ENCODE measurements around the gene NHEJ1.

The NHEJ1 gene

DNA sequence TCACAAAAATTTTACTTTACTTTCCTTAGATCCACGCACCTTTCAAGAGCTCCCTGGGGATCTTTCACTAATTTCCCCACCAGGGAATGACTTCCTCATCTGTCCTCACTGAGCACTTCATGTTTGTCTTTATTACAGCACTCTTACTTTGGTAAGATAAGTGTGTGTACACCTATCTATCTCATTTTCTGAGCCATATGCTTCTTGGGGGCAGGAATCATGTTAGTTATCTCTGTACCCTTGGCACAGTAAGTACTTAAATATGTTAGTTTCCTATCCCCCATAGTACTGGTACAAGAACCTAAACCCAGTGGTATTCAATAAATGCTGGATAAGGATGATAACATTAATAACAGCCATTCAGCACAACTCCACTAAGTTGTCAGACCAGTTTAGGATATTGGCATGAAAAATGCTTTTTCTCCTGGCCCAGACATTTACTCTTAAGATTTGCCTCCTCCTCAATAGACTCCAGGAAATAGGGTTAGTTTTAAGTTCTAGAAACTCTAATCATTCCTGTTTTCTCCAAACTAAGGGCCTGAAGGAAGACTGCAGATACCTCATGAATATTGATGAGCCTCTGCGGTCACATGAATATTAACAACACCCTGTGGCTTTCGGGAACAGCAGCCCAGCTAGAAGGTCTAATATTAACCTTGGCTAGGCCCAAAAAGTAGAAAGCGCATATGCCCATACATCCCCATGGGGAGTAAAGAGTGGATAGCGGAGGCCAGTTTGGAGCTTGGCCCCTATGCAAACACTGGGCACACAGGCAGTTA is 38.2 kb downstream of the NHEJ1 start:
- DNase-seq = no peak

DNA sequence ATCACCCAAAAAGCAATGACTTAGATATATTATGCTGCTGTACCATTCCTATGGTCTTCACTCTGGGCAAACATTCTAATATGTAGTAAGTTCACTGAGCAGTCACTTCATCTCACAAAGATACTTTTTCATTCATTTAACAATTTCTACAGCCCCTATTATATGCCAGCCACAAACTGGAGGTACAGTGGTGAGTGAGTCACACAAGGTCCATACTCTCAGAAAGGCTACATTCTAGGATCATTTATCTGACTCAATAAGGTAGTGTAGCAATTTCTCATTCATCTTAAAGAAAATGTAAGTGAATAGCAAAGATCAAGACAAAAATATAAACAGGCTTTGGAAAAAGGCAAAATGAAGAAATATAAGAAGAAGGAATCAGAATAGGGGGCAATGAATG is 40.5 kb downstream of the NHEJ1 start:
- no peak for DNase-seq

DNA sequence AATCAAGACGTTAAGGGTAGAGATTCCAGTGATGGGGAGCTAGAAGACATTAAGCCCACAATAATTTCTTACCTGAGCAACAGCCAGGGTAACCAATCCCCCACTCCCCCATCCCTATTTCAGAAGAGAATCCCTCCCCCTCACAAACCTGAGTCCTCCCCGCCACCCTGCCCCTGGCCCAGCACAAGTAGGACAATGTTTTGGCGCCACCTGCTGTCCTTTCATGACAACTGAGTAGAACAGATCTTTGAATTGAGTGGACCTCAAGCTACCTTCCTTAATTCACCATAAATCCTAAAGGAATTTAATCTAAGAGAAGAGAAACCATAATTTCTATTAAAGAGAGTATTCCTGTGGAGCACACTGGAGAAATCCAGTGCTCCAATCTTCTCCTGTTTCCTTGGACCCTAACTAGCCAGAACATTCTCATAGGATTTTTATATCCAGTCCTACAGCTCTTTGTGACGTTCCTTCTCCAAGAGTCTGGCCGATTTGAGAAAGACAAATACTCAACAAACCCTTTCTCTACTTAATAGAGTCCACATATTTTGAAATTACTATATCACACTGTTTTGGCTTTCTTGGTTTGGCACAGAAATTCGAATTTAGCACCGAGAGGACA is 41.1 kb downstream of the NHEJ1 start:
- DNase-seq = peak; percentile 53

DNA sequence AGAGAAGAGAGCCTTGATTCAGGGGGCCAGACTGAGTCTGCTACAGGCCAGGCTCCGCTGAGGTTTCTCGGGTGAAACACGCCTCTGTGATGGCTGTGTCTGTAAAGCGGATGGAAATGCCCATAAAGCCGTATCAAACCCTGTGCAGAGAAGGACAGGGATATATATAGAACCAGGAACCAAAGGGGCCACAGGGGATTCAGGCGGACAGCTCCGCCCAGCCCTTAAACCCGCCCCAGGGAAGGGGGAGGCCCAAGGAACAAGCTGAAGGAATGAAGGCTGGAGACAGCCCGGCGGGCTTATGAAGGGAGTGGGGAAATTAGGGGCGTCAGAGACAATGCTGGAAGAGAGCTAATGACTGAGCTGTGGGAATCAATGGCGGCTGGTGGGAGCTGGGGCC is 42.1 kb downstream of the NHEJ1 start:
- no peak for DNase-seq

DNA sequence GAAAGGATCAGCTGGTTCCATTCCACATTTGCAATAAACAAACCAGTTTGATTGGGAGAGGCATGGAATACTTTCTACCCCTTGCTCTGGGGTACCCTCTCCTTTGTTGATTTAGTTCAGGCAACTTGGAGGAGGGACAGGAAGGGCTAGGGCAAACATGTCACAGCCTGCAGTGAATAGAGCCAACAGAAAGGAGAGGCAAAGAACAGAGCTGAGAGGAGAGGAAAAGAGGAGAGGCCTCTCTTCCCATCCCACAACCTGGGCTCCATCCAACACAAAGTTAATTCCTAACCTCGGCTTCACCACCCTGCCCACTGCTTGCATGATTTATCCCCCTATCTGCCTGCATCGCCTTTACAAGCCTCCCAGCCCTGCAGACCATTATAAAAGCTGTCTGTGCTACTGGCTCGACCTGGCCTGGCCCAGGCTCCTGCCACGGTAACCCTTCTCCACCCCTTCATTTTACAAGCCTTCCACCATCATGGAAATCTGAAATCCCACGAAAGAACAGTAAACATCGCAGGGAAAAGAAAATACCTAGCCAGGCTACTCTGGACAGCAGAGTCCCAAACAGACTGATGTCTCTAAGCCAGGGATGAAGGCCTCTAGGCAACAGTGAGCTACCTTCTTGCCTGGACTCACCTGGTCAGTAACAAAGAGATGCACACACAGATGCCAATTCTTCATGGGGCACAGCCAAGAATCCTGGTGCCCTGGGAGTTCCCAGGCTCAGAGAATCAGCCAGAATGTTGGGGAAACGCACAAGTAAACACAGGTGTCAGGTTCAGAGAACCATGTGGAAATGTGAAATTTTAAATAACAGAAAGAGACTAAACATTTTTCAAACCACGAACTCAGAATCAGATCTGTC is 43.6 kb downstream of the NHEJ1 start:
- DNase-seq = no peak

DNA sequence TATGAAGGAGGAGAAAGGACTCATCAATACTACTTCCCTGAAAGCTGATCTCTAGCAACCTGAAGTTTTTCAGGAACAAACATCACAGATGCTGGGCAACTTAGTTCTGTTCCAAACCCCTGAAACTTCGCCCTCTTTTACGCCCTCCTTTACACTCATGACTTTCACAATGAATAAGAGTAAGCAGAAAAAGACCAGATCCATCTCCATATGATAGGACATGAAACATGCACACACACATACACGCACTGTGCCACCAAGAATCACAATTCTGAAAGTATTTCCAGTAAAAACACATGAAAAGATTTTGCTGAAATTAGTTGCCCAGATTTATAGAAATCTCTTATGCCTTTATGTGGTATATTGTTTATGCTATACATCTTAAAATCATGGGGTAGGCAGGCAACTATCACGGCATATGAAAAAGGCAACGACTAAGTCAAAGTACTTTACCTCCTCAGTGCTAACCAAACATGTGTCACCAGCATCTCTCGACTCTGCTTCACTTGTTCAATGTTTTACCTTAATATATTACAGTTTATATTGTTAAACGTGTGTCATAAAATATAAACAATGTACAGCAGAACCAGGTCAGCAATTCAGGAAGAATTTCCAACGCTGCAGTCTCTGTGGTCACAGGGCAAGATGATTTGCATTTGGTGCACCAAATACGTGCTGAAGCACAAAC is 47.8 kb downstream of the NHEJ1 start:
- no peak for DNase-seq

DNA sequence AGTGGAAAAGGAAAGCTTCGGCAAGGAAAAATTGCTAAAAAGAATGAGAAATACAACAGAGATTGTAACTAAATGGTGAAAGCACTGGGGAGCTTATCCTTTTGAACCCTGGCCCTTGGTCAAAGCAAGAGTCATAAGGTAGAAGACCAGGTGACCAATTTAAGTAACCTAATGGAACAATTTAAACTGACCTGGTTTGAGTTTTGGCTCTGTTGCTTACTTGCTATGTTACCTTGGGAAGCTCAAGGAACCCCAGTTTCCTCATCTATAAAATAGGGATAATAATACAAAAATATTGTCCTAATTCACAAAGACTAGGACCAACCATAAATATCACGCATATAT is 48.6 kb downstream of the NHEJ1 start:
- no peak for DNase-seq

DNA sequence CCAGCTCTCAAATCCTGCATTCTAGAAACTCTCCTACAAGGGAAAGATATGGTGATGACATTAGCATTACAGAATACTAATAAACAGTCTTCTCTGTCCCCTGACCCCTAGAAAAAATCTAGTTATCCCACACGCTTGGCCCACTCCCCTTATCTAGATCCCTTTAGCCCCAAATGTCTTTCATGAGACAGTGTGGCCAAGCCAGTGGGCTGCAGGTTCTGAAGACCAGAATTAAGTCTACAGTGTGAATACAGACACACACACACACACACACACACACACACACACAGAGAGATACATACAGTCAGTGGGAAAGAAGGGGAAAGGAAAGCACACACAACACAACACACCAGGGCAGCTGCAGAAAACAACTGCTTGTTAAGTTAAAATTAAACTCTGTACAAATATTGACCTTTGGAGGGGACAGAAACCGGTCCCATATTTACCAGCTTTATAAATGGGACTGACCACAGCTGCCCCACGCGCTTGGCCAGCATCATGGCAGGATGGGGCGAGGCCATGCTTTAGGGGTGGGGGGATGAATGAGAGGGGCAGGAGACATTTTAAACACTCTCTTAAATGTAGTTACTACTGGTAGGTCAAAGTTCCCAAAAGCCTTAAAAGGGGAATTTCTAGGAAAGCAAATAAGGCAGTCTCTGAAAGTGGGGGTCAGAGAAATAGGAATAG is 49.1 kb downstream of the NHEJ1 start:
- DNase-seq = no peak

DNA sequence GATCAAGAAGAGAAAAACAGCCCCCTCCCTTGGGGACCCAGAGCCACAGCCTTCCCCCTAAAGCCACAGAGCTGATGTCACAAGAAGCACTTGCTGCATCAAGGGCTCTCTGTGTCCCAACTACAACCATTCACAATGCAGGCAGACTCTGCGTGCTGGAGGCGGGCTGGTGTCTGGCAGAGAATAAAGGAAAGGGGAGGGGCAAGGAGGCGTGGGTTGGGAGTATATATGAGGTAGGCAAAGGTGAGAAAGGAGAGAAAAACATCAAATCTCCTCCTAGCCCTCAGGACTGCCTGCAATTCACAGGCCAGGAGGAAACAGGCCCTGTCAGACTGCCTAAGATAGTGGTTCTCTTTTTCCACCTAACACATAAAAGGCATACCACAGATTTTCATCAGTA is 51.1 kb downstream of the NHEJ1 start:
- no peak for DNase-seq

DNA sequence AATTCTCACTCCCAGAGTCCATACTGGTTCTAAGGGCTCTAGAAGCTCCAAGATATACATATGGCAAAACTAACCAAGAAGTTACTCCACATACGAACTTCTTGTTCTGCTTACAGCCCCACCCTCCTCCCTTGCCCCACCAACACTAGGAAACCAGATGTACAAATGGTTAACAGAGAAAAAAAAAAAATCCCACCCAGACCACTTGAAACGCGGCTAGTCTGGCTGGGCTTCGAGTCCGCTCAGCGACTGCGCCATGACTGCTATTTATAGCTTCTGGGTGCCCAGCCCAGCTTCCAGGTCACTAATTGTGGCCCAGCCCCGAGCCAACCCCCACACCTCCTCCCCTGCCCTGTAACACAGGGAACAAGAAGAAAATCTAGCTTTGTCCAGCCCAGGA is 52.9 kb downstream of the NHEJ1 start:
- no peak for DNase-seq

DNA sequence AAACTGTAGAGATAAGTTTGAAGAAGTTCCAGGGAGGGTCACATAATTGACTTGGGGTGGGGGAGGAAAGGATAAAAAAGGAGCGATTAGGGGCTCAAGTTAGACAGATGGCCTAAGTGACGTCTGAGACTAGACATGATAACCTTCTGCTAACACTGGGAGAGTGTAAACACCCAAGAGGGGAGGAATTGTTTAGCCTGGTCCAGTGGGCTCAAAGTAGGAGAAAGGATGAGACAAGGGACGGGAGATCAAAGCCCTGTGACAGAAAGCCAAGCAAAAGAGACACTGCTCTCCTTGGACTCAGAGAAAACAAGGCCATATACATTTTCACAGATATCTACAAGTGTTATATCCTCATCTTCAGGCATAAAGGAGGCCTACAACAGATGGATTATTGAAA is 54.4 kb downstream of the NHEJ1 start:
- DNase-seq = no peak

DNA sequence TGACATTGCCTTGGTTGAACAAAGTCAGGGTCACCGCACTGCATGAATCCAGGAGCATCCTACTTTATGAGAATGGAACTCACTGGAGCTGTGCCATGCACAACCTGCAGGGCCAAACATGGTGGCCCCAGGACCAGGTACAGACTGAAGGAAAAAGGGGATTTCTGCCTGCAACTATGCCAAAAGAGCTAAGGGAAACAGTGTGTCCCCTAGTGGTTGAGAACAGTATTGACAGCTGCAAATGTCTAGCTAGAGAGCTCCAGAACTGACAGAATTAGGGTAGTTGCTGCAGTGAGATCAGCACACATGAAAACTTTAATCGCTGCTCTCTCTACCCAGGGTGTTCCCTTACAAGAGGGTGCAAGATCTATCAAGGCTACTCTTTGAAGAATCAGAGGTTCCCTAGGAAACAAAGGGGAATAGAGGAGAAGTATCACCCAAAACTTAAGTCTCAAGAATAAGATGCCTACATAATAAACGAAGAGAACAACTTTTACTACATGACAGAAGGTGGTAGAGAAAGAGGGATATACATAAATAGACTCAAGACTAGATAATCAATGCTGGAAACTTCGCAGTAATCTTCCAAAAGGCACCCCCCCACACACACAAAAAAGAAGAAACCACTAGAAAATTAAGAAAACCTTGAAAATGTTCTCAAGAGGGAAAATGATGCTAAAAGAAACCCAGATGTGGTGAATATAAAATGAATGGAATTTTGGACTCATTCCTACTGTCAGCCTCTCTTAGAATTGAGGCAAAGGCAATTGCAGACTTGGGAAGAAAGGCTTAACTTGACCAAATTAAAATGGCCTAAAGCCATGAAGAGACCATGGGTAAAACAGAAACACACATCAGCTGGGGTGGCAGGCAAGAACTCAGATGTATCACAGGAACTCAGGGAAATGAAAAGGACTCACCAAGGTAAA is 56.2 kb downstream of the NHEJ1 start:
- DNase-seq = peak; percentile 38

DNA sequence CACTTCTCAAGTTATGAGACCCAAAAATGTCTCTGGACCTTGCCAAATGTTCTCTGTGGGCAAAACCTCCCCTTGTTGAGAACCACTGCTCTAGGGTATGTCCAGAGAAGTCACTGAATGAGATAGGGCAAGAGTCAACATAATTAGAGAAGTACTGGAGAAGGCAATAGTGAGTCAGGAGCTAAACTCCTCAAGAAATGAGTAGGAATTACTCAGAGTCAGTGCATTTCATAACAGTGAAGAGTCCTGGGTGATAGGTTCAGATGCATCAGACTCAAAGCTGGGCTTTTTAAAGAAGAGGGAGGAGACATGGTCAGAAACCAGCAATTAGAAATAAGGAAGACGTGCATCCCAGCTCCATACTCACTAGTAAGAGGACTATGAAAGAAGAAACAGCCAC is 61.3 kb downstream of the NHEJ1 start:
- DNase-seq = no peak

DNA sequence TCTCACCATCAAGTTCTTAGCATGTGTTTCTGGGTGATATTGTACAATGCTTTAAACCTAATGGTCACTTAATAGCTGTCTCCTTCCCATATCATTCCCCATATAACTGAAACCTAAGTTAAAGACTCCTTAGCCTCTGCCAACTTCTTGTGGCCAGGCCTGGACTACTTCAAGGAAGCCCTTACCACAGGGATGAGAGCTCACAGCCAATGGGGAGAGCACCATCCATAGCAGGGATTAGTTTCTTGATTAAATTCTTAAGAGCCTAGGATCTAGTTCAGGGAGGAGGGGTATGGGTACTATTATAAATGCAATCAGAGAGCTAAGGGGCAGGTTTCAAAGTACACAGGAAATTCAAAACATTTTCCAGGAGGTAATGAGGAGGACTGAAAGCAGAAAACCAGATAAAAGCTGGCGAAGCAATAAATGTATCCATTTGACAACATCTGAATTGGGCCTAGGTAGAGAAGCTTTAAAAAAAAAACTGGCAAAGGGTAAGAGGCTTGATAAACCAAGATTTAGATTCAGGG is 65.1 kb downstream of the NHEJ1 start:
- no peak for DNase-seq

DNA sequence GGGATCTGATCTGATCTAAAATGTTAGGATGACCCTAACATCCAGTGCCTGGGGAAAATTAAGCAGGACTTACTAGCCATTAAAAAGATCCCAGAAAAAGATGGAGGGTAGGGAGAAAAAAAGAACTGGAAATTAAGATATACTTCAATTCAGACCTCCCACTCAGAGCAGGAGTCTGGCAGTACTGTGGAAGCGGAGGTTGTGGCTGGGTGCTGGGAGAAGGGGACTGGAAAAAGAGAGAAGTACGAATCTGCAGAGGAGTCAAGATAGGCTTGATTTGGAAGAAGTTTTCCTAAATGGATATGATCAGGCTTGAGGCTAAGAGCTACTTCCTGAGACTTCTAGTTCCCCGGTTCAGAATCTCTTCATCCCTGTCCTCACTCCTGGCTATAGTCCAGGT is 66.4 kb downstream of the NHEJ1 start:
- no peak for DNase-seq

DNA sequence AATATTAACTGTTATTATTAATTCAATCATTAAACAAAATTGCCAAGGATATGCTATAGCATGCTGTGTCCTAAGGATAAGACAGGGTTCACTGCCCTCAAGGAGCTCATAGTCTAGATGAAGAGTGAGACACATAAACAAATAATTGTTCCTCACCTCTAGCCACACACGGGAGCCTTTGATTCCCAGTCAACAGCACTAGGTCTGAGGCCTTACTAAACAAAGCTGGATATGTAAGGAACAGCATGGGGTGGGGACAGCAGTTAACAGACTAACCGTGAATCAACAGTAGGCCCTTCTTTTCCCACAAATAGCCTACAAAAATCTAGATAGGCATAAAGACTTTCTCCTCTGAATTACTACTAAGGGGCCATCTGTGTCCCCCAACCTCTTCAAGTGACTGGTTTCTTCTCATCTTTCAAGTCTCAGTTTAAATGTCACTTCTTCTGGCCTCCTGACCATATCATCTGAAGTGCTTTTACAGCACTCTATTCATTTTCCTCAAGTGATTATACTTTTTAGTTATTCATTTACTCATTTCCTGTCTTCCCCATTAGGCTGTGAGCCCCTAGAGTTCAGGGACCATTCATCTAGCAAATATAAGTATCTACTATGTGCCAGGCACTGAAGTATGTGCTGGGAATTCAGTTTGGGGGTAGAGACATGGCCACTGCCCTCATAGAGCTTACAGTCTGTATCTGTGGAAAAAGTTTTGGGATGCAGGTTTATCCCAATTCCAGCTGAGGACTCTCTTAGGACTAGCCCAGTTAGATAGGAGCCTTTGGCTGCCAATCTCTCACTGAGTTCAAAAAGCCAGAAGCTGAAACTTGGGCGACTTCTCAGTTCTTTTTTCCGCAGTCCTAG is 69.9 kb downstream of the NHEJ1 start:
- DNase-seq = no peak

DNA sequence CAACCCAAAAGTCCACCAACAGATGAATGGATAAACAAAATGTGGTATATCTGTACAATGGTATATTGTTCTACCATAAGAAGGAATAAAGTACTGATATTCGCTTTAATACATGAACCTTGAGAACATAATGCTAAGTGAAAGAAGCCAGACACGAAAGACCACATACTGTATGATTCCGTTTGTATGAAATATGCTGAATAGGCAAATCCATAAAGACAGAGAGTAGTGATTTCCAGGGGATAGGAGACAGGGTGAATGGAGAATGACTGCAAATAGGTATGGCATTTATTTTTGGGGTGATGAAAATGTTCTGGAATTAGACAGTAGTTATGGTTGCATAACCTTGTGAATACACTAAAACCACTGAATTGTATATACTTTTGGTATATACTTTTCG is 71.3 kb downstream of the NHEJ1 start:
- DNase-seq = no peak

DNA sequence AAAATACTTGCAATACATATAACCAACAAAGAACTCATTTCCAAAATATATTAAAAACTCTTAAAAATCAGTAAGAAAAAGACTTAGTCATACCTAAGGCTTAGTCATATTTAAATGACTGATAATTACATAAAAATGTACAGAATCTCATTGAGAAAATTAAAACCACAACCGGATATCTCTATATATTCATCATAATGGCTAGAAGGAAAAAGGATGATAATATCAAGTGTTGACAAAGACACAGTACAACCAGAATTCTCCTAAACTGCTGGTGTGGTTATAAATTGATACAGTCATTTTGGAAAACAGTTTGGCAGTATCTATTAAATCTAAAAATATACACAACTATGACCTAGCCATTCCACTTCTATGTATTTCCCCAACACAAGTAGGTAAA is 72.8 kb downstream of the NHEJ1 start:
- DNase-seq = no peak

DNA sequence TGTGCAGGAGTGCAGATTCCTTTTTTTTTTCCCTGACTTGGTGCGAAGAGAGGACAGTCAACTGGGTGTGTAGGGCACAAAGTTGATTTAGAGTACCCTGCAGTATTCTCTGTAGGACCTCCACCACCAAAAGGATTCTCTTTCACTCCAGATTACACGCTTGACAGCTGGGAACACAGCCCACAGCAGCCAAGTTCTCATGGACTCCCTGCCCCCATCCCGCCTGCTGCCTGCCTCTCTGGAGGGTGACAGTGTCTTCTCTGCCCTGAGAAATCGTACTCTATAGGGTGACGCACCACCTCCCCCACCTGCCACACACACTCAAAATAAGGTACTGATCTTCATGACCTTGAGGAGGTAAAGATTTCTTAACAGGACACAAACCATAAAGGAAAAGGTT is 73.3 kb downstream of the NHEJ1 start:
- DNase-seq = no peak

DNA sequence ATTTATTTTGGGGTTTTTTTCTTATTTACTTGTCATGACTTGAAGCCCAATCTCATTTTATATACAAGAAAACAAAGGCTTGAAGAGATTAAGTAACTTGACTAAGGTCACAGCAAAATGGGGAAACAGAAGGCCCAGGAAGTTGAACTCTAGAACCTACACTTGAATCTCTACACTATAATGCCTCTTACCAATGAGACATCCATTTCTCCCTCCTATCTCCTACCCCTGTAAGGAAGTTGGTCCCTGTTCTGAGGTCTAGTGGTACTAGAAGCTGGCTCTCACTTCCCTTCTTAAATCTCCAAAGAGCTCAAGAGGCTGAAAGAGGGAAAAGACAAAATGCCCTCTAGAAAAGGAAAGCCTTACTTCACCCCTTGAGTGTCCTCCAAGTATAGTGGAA is 74.4 kb downstream of the NHEJ1 start:
- DNase-seq = no peak

All from RPMI8226 (cell line).